Fibroblast of the conjunctiva (primary cell): ENCODE measurements around the gene AFF2.

Experiments
- DNase-seq: peaks from one replicate; pipeline ENCODE4 v3.0.0-alpha.2; 2010; ENCODE audit warnings: low read depth

The AFF2 gene

GRCh38 chrX:148588649-148589310 is 88.4 kb downstream of the AFF2 start:
- DNase-seq = no peak

DNA sequence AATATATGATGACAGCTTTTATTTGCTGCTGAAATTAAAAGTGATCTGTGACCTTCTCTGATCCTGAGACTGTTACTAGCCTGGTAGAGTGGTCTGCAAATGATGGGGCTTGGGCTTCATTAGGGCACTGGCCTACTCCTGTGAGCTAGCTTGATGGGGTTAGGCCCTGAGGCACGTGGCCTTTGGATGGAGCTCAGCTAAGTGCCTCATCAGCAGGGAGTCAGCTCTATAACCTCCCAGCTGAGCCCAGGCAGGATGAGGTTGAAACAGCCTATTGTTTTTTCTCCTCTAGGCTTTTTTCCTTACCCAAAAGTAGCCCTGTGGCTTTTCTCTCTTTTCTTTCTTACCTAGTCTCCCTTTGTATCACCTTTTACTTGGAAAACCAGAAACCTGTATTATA is 92.2 kb downstream of the AFF2 start:
- DNase-seq = no peak

DNA sequence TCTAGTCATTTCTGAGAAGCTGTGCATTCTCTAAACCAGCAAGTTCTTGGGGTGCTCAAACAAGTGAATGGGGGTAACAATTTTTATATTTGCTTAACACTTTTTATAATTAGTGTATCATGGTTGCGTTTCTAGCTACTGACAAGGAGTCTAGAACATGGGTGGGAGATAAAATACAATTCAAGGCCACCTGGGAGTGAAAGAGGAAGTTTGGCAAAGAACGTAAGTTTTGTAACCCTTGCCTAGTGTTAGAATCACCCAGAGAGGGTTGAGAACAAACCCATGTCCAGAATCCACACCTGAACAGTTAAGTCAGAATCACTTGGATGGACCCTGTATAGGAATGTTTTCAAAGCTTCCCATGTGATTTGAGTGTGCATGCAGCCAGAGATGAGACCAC is 92.7 kb downstream of the AFF2 start:
- DNase-seq = no peak

- no peak for DNase-seq
Measured at GRCh38 chrX:148593987-148594386, 93.6 kb downstream of the AFF2 start.

- no peak for DNase-seq
Measured at GRCh38 chrX:148599404-148599803, 99.0 kb downstream of the AFF2 start.

GRCh38 chrX:148600131-148600530 is 99.7 kb downstream of the AFF2 start:
- DNase-seq = no peak

DNA sequence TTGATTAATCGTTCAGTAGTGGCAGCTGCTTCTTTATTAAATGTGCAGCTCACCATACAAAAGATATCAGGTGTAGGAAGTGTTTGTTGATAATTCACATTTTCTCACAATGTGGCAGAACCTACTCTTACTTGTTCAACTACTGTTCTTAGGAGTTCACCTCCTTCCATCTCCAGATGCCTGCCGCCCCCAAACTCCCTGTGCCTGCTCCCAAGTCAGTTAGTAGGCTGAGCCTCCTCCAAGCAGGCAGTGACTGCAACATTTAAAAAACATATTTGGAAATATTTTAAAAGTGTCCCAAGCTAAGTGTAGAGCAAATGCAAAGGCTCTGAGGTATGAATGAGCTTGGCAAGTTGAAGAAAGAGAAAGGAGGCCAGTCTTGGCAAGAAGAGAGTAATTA is 100.2 kb downstream of the AFF2 start:
- no peak for DNase-seq

GRCh38 chrX:148601034-148601433 is 100.6 kb downstream of the AFF2 start:
- DNase-seq = no peak

- no peak for DNase-seq
Measured at GRCh38 chrX:148609515-148610327, 109.3 kb downstream of the AFF2 start.

DNA sequence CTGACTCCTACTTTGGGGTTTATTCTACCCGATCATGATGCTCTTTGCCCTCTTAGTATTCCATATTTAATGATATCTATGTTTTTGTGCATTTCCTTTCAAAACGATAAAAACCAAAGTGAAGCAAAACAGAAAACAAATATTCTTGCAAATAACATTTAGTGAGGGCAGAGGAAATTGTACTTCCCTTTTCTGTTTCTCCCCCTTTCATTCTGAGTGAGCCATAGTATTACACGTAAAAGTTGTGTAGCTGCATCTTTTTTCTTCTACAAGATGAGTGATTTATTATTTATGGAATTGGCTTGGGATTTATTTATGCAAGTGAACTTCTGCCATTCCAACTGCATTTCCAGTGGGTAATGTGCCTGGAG is 109.9 kb downstream of the AFF2 start:
- DNase-seq = no peak

DNA sequence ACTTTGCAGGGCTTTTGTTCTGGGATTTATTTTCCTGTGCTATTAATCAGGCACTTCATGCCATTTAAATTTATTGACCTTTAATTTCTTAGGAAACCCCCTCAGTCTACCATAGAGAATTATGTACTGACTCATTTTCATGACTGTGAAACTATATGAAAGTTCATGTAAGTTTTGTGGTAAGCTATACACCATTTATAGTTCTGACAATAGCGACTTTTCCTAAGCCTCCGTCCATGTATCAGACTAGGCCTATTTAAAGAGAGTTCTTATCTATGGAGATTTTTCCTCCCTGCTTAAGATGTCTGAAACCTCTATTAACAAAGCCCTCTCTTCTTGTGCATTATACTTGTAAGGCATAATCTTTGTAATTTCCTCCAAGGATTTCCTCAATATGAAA is 111.6 kb downstream of the AFF2 start:
- DNase-seq = no peak

GRCh38 chrX:148612431-148612830 is 112.0 kb downstream of the AFF2 start:
- DNase-seq = no peak

- DNase-seq = no peak
Measured at GRCh38 chrX:148613636-148614035, 113.2 kb downstream of the AFF2 start.

GRCh38 chrX:148615491-148615890 is 115.1 kb downstream of the AFF2 start:
- DNase-seq = no peak

DNA sequence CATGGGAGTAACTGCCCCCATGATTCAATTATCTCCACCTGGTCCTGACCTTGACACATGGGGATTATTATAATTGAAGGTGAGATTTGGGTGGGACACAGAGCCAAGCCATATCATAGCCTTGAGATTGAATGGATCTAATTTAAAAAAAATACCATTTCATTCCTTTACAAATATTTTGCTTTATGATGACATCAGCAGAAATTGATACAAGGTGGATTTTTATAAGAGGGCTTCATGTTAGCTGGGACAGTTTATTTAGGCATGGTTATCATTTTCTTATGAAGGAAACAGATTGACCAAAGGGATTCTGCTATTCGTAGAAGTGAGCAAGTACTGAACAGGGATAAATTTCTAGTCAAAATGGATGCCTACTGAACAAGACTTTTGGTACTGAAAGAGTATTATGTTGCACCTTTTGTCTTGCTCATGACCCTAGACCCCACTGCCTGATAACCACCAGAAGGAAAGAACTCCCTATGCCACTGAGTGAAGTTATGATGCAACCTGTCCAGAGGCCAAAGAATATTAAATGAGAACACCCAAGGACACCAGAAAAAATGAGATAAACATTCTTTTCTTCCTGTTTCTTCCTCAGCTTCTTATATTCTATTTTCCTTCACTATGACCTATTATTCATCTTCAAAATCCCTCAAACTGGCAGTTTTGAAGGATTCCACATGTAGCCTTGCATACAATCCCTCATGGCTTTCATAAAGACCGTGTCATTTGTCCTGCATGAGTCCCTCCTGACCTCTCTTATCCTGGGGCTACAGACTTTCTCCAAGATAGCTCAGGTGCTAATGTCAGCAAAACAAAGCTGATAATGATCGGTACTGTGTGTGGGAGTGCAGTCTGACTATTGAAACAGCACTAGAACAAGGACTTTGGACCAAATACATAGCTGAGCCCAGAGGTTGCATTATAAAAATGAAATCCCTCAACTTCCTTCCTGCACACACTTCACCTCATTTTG is 118.3 kb downstream of the AFF2 start:
- DNase-seq = no peak

DNA sequence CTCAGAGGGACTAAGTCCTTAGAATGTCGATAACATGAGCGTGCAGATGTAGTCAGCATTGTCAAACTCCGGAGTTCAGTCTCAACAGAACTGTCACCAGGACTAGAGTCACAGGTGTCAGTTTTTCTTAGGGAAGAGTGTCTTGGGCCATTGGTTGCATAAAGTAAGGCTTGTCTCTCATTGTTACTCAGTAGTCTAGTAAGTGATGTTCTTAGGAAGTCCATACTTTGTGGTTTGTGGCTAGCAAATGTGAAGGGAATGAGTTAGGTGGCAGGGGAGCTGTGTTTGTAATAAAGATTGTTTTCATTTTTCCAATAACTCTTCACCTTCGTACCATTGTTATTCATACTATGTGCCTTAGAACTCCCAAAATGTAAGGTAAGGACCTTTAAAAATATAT is 119.6 kb downstream of the AFF2 start:
- no peak for DNase-seq

GRCh38 chrX:148624951-148625474 is 124.6 kb downstream of the AFF2 start:
- no peak for DNase-seq

DNA sequence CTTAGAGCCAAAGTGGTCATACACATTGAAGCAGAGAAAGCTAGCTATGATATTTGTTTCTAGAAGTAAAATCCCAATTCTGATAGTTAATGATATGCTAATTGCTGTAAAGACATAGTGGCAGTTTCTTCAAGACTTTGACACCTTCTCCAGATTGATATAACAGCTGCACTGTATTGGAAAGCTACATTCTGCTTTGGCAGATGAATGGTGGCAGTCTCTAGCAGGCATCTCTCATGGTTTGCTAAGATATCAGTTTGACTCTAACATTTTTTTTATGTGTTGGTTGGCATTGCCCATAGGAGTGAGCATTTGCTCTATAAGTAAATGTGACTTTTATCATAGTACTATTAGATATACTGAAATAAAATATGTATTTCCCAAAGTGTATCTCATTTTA is 128.2 kb downstream of the AFF2 start:
- DNase-seq = no peak

DNA sequence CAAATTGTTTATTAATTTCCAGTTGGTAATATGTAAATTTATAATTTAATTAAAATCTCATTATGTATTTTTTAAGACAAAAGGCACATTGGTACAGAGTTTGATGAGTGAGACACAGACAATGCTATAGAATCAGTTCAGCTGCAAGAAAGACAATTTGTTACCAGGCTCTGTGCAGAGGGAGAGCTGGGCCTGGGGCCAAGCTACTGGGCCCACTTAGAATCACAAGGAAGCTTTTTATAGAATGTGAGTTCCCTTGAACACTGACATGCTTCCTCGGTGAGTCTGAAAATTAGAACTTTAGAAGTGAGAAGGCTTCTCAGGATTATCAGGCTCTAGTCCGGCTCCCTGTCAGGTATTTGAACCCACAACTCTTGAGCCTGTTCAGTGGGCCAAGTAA is 129.0 kb downstream of the AFF2 start:
- no peak for DNase-seq

DNA sequence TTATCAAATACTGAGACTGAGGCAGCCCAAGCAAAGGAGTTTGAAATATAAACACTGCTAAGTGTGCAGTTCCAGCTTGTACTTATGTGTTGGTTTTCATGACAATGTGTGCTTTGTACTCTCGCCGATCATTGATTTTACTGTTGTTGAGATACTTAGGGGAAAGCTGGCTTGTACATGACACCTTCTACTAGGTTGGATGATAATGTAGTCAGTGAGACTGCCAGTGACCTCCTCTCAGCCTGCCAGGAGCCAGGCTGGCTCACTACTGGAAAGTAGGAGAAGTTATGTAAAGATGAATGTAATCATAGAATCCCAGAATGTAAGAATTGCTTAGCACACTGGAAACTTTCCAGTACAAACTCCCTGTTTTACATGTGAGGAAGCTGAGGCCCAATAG is 132.0 kb downstream of the AFF2 start:
- DNase-seq = no peak

- DNase-seq = no peak
Measured at GRCh38 chrX:148633218-148633908, 132.9 kb downstream of the AFF2 start.

DNA sequence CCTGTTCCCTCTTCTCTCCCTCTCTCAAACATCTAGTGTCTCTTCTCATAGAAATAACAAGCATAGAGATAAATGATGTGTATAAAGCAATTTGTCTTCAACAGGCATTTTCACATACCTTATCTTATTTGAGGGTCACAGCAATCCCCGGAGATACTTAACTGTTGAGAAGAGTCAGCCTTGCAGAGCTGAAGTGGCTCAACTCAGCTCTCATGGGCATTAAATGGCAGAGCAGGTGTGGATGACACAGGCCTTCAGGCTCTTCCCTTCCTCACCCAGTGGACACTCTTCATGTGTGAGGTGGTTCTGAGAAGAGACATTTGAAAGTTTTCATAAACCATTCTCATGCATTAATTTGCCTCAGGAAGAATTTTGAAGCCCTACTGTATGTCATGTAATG is 134.2 kb downstream of the AFF2 start:
- DNase-seq = no peak
